GM18858 (cell line): Measurements from ENCODE around the gene NAIF1.
"Not testable (repeated sequence)": the region's sequence is repeated elsewhere in the genome, so short reads cannot be mapped to it uniquely, and the experiment has no call there.

ENCODE experiments used
- ATAC-seq: cut with Tn5 transposase; IDR thresholded peaks from one replicate; pipeline ENCODE4 v1.9.1; 2021; ENCODE audit not compliant: unreplicated experiment

Gene NAIF1

GRCh38 chr9:128062279-128062678 is 4.8 kb downstream of the NAIF1 start:
- no peak for ATAC-seq

DNA sequence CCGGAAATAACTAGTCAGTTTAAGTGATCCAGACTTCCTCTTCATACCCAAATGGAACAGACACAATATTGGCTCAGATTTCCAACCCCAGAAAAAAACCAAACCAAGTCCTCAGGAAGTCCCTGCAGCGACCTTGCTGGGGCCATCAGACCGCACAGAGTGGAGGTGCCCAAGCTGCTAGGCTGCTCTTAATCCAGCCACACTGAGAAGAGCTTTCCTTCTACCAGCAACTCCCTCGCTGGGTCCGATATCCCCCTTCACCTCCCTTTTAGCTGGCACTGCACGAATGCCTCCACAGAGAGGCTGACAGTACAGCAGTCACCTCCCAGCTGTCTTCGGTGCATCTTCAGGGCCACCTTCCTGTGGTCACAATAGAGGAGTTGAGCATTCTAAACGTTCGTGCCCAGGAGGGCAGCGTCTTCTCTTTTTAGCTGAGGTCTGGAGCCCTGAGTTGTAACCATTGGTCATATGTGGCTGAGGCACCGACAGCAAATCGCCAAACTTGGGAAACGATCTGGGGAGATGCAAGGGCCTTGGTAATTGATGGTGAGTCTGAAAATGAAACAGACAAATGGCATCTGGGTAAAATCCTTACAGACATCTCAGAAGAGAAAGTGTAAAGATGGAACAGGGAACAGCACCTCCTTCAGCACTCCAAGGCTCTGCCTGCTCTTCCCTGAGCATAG is 5.7 kb downstream of the NAIF1 start:
- ATAC-seq, result no peak

DNA sequence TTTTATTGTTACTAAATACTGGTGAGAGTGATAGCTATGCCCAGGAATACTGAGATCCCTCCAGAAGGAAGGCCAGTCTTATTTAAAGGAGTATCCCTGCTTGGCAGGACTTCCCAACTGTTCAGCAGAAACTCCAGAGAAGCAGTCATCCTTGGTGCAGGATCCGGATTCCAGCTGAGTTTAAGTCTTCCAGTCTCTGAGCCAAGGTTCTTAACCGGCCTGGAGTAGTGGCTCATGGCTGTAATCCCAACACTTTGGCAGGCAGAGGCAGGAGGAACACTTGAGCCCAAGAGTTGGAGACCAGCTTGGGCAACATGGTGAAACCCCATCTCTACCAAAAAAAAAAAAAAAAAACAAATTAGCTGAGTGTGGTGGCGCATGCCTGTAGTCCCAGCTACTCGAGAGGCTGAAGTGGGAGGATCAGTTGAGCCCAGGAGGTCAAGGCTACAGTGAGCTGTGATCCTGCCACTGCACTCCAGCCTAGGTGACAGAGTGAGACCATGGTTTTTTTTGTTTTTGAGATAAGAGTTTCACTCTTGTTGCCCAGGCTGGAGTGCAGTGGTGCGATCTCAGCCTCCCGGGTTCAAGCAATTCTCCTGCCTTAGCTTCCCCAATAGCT is 7.6 kb downstream of the NAIF1 start:
- no peak for ATAC-seq

DNA sequence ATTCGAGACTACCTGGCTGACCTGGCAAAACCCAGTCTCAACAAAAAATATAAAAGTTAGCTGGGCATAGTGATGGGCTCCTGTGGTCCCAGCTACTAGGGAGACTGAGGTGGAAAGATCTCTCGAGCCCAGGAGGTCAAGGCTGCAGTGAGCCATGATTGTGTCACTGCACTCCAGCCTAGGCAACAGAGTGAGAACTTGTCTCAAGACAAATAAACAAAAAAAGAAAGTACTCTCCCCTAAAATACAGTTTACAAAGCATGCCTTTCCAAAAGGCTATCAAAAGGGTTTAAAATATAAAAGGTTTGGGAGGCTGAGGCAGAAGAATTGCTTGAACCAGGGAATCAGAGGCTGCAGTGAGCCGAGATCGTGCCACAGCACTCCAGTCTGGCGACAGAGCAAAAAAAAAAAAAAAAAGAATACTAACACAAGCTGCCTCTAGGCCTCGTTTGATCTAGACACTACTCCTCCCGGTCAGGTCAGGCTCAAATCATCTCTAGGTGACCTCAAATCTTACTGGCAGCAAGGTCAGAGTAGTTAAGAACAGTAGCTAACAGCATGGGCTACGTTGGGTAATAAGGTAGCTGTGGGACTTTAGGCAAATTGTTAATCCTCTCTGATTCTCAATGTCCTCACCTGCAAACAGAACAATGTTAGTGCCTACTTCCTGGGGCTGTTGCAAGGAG is 9.3 kb downstream of the NAIF1 start:
- no peak for ATAC-seq

- ATAC-seq, result no peak
Observed at GRCh38 chr9:128056887-128057723, 10.0 kb downstream of the NAIF1 start.

DNA sequence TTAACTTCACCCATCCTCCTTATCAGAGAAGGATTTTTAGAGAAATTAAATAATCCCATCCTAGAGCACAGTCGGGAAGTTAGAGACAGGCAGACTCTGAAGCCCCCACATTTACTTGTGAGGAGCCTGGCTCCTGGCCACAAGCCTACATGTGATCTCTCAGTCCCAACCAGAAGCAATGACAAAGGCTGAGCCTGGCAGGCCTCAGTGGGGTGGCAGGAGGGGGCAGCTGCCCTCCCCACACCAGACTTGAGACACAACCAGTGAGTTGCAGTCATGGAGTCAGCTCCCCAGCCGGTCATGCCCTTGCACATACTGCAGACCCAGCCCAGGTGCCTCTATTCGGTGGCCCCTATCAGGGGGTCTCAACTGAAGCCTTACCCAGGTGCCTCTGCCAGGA is 11.0 kb downstream of the NAIF1 start:
- ATAC-seq, result no peak

DNA sequence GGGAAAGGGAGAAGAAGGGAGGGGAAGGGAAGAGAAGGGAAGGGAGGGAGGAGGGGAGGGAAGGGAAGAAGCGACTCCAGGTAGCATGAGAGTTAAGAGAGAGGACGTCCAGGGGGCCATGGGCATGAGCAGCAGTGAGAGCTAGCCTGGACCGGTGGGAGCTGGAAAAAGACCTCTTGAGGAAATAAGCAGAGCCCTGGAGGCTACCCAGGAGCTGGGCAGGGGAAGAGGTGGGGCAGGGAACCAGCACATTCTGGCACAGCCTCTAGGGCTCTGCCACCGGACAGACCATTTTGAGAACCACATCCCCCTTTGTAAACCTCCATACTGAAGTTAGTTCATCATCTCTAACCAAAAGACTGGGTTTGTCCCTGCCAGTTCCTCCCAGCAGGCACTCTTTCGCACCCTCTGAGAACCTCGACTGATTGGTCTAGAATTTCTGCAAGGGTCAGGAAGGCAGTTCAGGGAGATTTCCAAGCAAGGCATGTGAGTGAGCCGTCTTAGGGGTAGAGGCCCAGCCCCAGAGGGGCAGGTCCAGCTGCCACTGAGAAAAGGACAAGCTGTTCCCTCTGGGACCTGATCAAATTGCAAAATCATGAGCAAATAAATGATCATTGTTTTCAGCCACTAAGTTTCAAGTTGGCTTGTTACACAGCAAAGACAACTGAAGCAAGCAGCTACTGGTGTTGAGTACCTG is 11.6 kb downstream of the NAIF1 start:
- ATAC-seq, result no peak

DNA sequence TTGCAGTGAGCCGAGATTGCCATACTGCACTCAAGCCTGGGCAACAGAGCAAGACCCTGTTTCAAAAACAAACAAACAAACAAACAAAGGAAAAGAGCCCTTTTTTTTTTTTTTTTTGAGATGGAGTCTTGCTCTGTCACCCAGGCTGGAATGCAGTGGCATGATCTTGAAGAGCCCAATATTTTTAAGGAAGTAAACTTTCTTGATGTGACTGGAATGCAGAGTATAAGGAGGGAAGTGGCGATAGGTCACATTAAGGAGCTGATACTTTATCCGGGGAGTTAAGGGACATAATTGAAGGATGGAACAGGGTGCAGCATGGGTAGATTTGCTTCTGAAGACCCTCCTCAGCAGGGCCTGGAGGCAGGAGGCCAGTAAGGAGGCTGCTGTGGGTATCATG is 13.0 kb downstream of the NAIF1 start:
- no peak for ATAC-seq

DNA sequence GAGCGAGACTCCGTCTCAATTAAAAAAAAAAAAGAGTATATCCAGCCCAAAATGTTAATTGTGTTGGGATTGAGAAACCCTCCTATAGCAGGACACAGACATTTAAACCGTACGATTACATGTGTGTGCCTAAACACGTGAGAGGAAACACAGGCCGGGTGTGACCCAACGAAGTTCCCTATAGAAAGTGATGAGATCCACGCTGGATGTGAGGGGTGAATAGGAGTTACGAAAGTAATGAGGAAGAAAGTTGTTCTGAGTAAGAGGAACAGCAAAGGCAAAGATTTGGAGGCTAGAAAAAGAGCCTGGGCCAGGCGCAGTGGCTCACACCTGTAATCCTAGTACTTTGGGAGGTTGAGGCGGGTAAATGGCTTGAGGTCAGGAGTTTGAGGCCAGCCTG is 13.6 kb downstream of the NAIF1 start:
- ATAC-seq, result no peak

DNA sequence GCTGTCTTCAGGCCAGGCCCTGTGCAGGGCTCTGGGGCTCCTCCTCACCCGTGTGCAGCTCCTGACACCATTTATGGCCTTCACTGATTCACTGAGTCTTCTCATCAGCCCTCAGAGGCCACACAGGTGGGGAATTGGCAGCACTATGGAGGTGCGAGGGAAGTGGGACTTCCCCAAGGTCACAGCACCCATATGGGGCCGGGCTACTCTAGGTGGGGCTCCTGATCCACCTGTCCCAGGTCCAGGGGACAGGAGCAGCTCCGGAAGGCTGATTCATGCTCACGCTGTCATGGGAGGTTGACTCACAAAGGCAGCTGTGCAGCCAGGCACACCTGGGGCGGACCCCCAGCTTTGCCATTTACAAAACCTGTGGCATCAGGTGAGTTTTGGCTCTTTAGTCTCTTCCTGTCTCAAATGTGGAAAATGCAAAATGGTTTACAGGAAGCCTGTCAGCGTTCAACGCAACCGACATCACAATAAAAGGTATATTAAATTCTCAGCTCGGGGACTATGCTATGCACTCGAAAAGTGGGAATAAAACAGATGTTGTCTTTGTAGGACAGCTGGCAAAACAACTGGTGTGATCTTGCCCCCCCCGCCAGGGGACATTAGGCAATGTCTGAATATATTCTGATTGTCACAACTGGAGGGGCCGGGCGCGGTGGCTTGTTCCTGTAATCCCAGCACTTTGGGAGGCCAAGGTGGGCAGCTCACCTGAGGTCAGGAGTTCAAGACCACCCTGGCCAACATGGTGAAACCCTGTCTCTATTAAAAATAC is 15.0 kb downstream of the NAIF1 start:
- ATAC-seq, result no peak

GRCh38 chr9:128049843-128050242 is 17.3 kb downstream of the NAIF1 start:
- ATAC-seq, result no peak

DNA sequence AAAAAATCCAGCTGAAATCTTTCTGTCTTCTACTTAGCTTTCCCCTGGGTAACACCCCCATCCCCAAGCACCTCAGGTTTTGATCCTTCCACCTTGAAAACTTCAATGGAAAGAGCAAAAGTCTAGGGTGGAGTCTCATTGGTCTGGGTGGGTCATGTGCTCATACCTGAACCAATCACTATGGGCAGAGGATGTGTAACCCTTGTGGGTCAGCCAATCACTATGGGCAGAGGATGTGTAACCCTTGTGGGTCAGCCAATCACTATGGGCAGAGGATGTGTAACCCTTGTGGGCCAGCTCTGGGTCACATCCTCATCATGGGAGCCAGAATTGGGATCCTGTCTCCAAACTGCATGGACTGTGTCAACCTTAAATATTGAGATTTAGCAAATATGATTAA is 18.5 kb downstream of the NAIF1 start:
- ATAC-seq, result no peak

DNA sequence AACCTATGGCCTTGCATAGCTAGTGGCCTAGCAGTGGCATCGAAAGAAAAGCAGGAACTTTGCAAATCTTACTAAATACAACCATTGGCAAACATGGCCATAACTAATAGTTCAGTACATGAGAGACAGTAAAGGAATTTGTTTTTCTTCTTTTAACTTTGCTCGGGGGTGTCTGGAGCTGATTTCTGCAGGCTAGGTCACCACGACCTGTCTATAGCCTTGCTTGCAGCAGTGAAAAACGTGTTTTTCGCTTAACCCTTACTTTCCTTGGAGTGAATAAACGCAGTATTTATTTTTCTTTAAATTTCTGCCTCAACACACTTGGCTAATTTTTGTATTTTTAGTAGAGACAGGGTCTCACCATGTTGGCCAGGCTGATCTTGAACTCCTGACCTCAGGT is 19.9 kb downstream of the NAIF1 start:
- ATAC-seq, result no peak

- ATAC-seq, result no peak
Observed at GRCh38 chr9:128045831-128046230, 21.3 kb downstream of the NAIF1 start.

DNA sequence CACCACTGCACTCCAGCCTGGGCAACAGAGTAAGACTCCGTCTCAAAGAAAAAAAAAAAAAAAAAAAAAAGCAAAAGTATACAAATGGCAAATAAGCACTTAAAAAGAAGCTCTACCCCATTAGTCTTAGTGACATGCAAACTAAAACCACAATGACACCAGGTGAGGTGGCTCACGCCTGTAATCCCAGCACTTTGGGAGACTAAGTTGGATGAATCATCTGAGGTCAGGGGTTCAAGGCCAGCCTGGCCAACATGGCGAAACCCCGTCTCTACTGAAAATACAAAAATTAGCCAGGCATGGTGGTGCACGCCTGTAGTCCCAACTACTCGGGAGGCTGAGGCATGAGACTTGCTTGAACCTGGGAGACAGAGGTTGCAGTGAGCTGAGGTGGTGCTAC is 21.7 kb downstream of the NAIF1 start:
- not testable (repeated sequence) for ATAC-seq

DNA sequence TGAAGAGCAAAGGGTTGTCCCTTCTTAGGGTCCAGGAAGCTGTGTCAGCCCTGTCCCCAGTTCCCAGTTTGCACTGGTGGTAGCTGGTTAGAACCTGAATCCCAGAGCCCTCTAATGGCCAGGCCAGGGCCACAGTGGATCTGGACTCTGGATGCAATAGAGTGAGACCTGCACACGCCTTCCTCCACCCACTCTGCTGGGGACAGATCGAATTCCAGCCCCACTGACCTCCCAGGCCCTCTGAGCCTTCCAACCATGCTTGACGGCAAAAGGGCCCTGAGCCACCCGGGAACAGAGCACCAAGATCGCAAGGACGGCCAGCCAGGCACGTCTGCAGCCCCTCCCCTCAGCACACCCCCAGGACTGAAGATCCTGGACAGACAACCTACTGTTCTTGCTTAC is 23.7 kb downstream of the NAIF1 start:
- no peak for ATAC-seq

GRCh38 chr9:128042043-128042442 is 25.1 kb downstream of the NAIF1 start:
- ATAC-seq, result no peak

- not testable (repeated sequence) for ATAC-seq
Observed at GRCh38 chr9:128040783-128041182, 26.3 kb downstream of the NAIF1 start.

- ATAC-seq, result not testable (repeated sequence)
Observed at GRCh38 chr9:128036522-128036921, 30.6 kb downstream of the NAIF1 start.
